Medulla oblongata (tissue), 1 donor: ENCODE measurements around the gene ASH1L.
"Not testable (repeated sequence)": the region's sequence is repeated elsewhere in the genome, so short reads cannot be mapped to it uniquely, and the experiment has no call there.

Source experiments
- DNase-seq: peaks from one replicate; pipeline ENCODE4 v3.0.0-alpha.2; 2015; ENCODE audit errors: extremely low spot score

Gene ASH1L

DNA sequence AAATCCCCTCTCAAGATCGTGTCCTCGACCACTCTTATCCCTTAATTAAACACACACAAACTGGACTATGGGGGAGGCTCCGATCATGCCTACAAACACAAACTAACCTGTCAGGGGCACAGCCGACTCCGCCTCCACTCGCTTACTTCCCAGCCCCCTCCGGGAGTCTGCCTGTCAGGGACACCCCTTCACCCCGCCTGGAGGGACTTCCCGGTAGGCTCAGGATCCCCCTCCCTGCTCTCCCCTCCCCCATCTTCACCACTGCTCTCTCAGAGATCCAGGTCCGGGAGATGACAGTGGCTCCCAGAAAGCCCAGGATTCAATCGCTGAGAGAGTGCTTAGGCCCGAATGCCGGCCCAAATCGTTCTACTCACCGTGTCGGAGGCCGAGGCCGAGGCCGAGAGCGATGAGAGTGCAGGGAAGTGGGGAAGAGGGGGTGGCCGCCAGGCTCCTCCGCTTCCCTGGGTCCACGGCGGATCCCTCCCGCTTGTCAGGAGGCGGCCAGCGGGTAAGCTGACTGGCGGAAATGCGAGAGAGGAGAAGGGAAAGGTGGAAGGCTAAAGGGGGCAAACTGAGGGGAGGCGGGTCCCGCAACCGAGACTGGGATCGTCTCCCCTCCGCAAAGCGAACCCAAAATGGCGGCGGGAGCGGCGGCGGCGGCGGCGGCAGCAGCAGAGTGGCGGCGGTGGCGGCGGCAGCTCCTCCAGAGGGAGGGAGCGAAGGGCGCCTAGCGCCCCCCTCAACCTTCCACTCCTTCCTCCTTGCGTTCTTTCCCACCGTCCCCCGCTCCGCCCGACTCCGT lies 623 bp downstream of the ASH1L start:
- DNase-seq, result peak; percentile 22

DNA sequence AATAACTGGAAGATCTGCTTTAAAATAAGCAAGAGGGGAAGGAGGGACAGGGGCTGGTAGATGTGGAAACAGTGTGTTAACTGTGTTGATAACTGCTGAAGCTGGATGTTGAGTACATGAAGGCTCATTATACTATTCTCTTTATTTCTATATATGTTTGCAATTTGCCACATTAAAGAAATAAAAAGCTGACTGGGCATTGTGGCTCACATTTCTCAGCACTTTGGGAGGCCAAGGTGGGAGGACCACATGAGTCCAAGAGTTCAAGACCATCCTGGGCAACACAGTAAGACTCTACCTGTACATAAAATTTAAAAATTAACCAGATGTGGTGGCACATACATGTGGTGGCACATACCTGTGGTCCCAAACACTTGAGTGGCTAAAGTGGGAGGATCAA lies 6.7 kb downstream of the ASH1L start:
- DNase-seq, result no peak

DNA sequence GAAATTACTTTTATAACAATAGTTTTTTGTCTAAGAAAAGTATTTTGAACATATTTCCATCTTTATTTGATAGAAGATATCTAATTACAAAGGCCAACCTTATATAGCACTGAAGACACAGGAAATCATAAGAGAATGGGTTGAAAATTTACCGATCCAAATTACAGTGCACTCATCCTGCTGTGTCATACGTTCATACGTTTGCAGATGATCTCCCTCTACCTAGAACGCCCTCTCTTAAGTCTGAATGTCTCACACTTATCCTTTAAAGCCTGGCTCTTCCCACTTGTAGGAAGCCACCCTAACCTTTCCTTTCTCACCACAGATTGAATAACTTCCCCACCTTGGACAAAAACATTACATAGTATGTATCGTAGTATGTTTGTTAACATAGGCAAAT lies 9.3 kb downstream of the ASH1L start:
- no peak for DNase-seq

DNA sequence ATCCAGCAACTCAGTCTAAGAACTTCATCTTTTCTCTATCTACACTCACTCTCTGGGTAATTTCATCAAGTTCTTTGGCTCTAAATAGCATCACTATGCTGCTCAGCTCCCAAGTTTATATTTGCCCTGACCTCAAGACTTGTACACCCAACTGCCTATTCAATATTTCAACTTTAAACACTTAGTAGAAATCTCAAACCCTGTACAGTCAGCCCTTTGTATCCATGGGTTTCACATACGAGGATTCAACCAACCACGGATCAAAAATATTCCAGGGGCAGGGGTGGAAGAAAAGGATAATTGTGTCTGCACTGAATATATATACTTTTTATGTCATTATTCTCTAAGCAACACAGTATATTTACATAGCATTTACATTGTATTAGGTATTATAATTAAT lies 13.9 kb downstream of the ASH1L start:
- DNase-seq, result no peak

DNA sequence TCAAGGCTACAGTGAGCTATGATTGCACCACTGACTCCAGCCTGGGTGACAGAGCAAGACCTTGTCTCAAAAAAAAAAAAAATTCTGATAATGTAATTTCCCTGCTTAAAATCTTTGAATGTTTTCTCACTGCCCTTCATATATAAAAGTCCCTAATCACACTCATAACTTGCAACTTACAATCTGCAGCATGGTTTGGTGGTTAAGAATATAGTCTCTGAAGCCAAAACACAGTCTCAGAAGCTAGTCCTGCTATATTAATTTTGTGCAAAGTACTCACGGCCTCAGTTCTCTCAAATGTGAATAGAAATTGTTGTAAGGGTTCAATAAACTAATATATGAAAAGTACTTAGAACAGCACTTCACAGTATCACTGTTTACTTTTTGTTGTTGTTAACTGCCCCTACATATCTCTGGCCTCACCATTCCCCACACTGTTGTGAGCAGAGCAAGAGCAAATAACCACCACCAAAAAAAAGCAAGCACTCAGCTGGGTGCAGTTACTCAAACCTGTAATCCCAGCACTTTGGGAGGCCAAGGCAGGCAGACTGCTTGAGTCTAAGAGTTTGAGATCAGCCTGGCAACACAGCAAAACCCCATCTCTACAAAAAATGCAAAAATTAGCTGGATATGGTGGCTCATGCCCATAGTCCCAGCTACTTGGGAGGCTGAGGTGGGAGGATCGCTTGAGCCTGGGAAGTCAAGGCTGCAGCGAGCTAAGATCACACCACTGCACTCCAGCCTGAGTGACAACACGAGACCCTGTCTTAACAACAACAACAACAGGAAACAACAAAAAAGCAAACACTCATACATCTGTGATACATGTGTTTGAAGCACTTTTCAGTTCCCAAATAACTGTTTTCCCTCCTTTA lies 22.4 kb downstream of the ASH1L start:
- DNase-seq, result no peak

DNA sequence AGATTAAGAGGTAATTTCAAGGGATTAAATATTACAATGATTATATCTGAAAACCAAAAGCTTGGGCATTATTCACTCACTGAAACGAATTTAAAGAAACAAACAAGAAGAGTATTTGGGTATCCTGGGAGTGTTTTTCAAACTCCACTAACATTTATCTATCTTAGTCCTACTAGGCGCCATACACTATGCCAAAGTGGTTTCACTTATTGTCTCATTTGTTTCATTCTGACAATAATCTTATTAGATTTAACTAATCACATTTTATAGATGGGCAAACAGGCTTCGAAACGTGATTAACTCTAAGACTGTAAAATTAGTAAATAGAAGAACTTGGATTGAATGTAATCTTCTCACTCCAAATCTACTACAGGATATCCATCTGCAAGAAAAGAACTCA lies 25.4 kb downstream of the ASH1L start:
- no peak for DNase-seq

DNA sequence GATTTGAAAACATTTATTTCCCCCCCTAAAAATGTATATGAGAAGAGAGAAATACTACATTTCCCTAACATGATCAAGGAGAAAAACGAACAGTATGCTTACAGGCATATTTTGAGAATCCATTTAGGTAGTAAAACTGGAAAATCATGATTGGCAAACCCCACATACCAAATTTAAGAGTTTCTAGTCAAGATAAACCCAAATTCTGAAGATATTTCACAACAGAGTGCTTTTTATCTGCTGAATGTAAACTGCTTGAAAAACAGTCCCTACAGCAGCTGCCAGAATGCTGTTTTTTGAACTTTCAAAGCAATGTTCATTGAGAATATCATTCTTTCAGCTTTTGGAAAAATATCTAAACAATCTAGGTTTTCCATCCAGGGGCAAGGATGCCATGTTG lies 31.0 kb downstream of the ASH1L start:
- no peak for DNase-seq

DNA sequence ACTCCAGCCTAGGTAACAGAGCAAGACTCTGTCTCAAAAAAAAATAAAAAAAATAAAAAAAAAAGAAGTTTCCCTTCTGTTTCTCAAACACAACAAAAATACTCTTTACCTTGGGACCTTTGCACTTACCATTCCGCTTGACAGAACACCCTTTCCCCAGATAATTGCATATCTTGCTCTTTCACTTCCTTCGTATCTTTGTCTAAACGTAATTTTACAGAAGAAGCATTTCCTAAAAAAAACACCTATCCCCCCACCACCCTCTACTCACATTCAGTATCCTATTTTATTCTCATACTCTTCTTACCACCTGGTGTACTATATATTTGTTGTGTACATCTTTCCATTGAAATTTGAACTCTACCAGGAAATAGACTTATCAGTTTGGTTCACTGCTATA lies 32.7 kb downstream of the ASH1L start:
- DNase-seq, result no peak

DNA sequence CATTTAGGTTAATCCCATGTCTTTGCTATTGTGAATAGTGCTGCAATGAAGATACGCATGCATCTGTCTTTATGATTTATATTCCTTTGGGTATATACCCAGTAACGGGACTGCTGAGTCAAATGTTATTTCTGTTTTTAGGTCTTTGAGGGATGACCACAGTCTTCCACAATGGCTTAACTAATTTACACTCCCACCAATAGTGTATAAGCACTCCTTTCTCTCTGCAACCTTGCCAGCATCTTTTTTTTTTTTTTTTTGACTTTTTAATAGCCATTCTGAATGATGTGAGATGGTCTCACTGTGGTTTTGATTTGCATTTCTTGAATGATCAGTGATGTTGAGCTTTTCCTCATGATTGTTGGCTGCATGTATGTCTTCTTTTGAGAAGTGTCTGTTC lies 33.5 kb downstream of the ASH1L start:
- no peak for DNase-seq

DNA sequence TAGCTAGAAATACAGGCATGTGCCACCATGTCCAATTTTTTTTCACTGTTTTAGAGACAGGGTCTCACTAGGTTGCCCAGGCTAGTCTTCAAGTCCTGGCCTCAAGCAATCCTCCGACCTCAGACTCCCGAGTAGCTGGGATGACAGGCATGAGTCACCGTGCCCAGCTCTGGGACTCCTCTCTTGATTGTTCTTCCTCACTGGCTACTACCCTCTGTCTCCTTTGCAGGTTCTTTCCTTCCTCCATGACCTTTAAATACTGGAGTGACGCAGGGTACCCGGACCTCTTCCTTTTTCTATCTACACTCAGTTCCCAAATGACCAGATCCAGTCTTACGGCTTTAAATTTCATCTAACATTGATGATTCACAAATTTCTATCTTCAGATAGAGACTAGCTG lies 34.9 kb downstream of the ASH1L start:
- no peak for DNase-seq

DNA sequence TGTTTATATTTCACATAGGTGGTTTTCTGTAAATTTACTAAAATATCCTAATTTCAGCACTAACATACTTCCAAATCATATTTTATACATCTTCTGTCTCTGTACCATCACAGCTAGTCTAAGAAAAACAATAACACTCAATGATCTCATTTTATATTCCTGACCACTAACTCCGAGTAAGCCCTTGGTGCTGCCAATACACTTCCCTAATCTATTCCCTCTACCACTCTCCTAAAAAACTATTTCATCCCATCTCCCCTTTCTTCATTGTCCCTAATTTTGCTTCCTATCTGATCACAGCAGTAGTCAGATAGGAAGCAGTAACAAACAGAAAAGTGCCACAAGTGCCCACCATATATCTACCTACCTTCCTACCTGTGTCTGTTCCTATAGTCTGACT lies 36.2 kb downstream of the ASH1L start:
- DNase-seq, result no peak

DNA sequence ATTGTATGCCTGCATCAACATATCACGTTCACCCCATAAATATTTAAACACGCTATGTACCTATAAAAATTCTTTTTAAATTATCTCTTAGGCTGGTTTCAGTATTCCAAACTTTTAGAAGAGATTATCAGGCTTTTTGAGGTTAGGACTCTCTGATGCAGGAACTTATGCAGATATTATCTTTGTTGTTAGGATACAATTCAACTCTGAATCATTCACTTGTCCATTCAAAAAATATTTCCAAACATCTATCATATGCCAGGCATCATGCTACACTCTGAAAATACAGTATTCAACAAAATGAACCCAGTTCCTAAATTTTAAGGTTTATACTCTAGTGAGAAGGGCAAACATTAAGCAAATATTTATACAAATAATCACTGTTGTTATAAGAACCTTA lies 40.5 kb downstream of the ASH1L start:
- no peak for DNase-seq

DNA sequence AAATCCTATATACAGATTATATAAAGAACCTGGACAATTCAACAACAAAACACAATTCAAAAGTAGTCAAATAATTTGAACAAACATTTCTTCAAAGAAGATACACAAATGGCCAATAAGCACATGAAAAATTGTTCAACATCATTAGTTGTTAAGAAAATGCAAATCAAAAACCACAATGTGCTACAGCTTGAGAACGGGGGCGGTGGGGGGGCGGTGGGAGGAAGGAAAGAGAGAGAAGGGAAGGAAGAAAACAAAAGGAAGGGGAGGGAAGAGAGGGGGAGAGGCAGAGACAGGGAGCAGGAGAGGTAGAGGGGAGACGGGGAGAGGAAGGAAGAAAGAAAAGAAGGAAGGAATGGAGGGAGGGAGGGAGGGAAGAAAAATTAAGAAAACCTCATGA lies 44.1 kb downstream of the ASH1L start:
- DNase-seq, result no peak

DNA sequence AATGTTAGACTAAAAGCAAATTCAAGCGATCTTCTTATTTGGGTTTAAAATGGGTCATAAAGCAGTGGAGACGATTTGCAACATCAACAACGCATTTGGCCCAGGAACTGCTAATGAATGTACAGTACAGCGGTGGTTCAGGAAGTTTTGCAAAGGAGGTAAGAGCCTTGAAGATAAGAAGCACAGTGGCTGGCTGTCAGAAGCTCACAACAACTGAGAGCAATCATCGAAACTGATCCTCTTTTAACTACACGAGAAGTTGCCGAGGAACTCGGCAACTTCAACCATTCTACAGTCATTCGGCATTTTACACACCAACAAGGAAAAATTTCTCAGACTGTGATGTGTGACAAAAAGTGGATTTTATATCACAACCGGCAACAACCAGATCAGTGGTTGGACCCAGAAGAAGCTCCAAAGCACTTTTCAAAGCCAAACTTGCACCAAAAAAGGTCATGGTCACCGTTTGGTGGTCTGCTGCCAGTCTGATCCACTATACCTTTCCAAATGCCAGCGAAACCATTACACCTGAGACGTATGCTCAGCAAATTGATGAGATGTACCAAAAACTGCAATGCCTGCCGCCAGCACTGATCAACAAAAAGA lies 47.9 kb downstream of the ASH1L start:
- DNase-seq, result no peak

DNA sequence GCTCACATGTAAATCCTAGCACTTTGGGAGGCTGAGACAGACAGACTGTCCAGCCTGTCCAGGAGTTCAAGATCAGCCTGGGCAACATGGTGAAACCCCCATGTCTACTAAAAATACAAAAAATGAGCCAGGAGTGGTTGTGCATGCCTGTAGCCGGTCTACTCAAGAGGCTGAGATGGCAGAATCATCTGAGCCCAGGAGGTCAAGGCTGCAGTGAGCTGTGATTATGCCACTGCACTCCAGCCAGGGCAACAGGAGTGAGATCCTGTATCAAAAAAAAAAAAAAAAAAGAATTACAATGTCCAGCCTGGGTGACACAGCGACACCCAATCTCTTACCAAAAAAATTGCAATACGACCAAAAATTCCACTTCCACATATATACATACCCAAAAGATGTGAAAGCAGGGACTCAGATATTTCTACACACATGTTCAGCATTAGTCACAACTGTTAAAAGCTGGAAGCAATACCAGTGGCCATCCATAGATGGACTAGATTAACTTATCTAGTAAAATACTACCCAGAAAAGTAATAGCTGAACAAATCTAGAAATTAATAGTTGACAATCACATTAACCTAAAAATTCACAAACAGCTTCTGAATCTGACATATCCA lies 49.2 kb downstream of the ASH1L start:
- no peak for DNase-seq

DNA sequence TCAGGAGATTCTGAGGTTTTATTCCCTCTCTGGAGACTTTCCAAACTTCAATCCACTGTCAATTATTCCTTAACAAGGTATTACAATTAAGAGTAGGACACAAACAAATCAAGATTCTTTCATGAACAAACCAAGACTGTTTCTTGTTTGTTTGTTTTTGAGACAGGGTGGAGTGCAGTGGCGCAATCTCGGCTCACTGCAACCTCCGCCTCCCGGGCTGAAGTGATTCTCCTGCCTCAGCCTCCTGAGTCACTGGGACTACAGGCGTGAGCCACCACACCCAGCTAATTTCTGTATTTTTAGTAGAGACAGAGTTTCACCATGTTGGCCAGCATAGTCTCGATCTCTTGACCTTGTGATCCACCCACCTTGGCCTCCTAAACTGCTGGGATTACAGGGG lies 51.2 kb downstream of the ASH1L start:
- not testable (repeated sequence) for DNase-seq

DNA sequence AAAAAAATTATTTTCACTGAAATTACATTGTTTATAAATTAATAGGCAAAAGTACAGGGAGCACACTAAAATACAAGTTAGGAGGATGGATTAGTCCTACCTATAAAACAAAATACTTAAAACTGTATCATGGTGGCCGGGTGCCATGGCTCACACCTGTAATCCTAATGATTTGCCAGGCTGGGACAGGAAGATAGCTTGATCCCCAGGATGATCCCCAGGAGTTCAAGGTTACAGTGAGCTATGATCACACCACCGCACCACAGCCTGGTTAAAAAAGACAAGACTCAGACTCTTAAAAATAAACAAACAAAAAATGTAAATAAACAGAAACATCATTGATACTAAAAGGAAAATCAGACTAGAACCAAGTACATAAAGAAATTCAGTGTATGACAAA lies 53.5 kb downstream of the ASH1L start:
- no peak for DNase-seq

DNA sequence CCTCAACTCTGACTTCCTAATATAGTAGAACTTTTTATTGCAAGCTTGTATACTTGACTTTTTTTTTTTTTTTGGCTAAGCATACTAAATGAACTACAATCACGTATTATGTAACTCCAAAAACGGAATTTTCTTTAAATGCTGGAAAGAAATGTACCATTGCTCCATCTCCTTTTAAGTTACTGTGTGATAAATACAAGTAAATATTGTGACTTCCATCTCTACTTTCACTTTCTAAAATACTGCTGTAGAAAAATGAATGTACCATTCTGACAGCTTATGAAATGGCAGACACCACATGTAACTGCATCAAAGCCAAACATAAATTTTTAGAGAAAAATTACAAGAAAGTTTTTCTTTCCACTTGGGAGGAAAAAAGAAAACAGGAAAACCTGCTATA lies 54.7 kb downstream of the ASH1L start:
- no peak for DNase-seq

DNA sequence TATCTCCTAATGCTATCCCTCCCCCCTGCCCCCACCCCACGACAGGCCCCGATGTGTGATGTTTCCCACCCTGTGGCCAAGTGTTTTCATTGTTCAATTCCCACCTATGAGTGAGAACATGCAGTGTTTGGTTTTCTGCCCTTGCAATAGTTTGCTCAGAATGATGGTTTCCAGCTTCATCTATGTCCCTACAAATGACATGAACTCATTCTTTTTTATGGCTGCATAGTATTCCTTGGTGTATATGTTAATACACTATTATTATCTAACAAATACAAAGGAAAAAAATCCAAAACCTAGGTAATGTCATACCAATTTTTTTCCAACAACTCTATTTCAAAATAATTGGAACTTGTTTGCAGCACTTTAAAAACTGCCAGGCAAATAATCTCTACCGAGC lies 56.6 kb downstream of the ASH1L start:
- not testable (repeated sequence) for DNase-seq

DNA sequence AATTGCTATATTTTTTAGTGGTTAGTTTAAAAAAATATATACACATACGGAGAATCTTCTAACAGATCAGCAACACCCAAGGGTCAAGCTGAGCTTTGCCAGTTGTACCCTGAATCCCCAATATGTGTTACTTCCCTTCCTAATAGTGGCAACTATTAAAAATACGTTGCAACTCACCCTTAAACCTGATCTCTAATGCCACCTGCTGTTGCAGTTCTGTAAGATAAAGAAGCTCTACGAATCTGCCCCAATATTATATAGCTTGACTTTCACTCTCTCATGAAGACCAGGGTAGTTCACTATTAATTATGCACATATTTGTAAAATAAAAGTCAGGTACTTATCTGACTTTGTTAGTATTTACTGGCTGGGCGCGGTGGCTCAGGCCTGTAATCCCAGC lies 58.4 kb downstream of the ASH1L start:
- peak; percentile 58 for DNase-seq

DNA sequence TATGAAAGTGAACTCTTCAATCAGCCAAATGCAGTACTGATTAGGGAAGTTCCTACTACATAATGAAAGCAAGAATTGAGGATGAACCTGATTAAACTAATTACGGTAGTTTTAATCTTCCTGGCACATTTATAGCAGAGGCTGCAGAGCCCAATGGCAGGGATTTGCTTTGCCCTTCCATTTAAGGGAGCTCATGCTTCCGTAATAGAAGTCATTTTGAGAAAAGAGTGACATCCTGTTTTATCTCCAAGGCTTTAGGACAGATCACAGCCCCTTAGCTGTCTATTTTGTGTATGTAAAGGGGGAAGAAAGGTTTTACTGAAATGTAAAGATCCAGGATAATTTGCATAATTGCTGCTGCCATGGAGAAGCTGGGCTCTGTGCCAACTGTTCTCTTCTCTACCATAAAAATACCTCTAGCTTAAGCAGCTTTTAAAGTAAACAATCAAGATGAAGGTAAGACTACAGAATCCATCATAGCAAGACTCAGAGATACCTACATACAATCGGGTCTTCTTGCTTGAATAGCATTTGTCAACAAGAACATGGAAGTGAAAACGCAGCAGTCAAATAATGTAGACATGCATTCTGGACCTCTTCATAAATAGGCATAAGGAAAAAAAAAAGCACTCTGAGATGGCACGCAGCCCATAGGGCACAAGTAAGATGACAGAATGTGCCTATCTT lies 62.5 kb downstream of the ASH1L start:
- DNase-seq, result peak; percentile 37

DNA sequence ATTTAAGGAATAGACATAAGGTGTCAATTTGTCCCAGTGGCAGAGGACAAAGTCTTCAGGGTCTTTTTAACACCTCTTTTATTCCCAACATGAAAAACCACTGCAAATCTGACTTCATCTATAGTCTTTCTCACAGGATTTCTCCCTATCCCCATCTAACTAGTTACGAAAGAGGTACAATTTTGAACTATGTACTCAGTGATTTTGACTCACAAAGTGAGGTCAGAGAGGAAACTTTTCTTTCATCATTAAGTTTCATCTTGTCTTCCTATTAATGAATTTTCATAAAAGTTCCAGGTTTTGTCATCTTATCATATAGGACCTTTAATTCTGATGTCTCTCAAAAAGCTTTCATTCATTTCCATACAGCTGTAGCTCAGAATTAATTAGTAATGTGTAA lies 63.3 kb downstream of the ASH1L start:
- DNase-seq, result no peak
